Activated B cell treated with CpG ODN at 0.5 μM for 24 hours (primary cell): Measurements from ENCODE around the gene PLK5. TPM values are rescaled to one million over a fixed set of nuclear protein-coding genes. Genes with fewer than 3 reads are reported as not detected.

Experiments used
- ATAC-seq: fragments of 200-7000 bp; cut with Tn5 transposase; one replicate; pipeline ENCODE4 v1.10.0; 2021; ENCODE audit warnings: low read depth, mild to moderate bottlenecking, moderate library complexity
- CTCF ChIA-PET: fragments of 350-600 bp; sonication (Branson Sonifier 250); formaldehyde crosslinking; loops from one replicate; lab custom pipeline; 2021; ENCODE audit warnings: antibody characterized with exemption; lab: Charles Lee
- POLR2A ChIA-PET: fragments of 350-600 bp; sonication (Branson Sonifier 250); formaldehyde crosslinking; loops from one replicate; lab custom pipeline; 2021; ENCODE audit warnings: antibody characterized with exemption; lab: Charles Lee
- DNase-seq: peaks from one replicate; pipeline ENCODE4 v3.0.0; 2022
- H3K27ac Mint-ChIP-seq: one replicate; pipeline ENCODE4 v1.8.0; 2020; ENCODE audit warnings: mixed read lengths
- H3K27me3 Mint-ChIP-seq: one replicate; pipeline ENCODE4 v1.8.0; 2021; ENCODE audit warnings: mixed read lengths
- H3K36me3 Mint-ChIP-seq: one replicate; pipeline ENCODE4 v1.8.0; 2021; ENCODE audit warnings: low read depth, mixed read lengths
- H3K4me1 Mint-ChIP-seq: one replicate; pipeline ENCODE4 v1.8.0; 2021; ENCODE audit warnings: mixed read lengths
- H3K4me3 Mint-ChIP-seq: one replicate; pipeline ENCODE4 v1.8.0; 2020; ENCODE audit warnings: mild to moderate bottlenecking, mixed read lengths
- H3K9me3 Mint-ChIP-seq: one replicate; pipeline ENCODE4 v1.8.0; 2020; ENCODE audit warnings: mixed read lengths
- CTCF ChIP-seq: fragments of 200-600 bp; IDR thresholded peaks from one replicate; pipeline ENCODE4 v1.8.0; 2022; ENCODE audit warnings: antibody characterized with exemption, mild to moderate bottlenecking
- intact Hi-C: fragments of 100-400 bp; cut with micrococcal nuclease; formaldehyde crosslinking; loops from one replicate; pipeline ENCODE4 v1.15.1; 2024
- total RNA-seq: library from RNA; stranded (reverse); gene quantifications from 2 replicates; pipeline ENCODE4 v1.2.3, GENCODE V29; 2022

The PLK5 gene
- total RNA-seq, 1 donor from 2014 or later = not detected

- H3K36me3 Mint-ChIP-seq = no peaks in the 10 kb centered on the region
- H3K9me3 Mint-ChIP-seq = no peaks in the 10 kb centered on the region
- no peak overlapping the region for H3K27ac Mint-ChIP-seq
- H3K27me3 Mint-ChIP-seq = peaks cover 42% of the 10 kb centered on the region
- DNase-seq (no peak), ATAC-seq (no peak)
- intact Hi-C loops = loop anchor here (1.0 kb wide), 1 partner anchor 17 kb away; the partner anchor contains the start of gene PCSK4
- no peak for TF ChIP-seq CTCF
- no peak overlapping the region for H3K4me3 Mint-ChIP-seq
- peaks cover 9% of the 10 kb centered on the region for H3K4me1 Mint-ChIP-seq
- POLR2A ChIA-PET = interaction anchor here (0.5 kb wide), 1 partner anchor 293 kb away, joined by 11 read pairs; no protein-coding TSS in a partner anchor
- CTCF ChIA-PET = no interaction called here
Measured at GRCh38 chr19:1507192-1507660, 16.7 kb upstream of the PLK5 start.

- Mint-ChIP-seq H3K9me3 (no peaks in the 10 kb centered on the region), H3K27ac (peak overlapping the region; percentile 80), H3K4me1 (peaks cover 14% of the 10 kb centered on the region), H3K36me3 (no peaks in the 10 kb centered on the region), H3K4me3 (peak overlapping the region; percentile 80), H3K27me3 (peaks cover 39% of the 10 kb centered on the region)
- ChIA-PET CTCF (no interaction called here), POLR2A (interaction anchor here (0.7 kb wide), 1 partner anchor 125 kb away, joined by 3 read pairs; no protein-coding TSS in a partner anchor)
- intact Hi-C loops = loop anchor here (1.0 kb wide), 2 partner anchors 18 to 29 kb away; partner anchors contain the start of genes C19orf25 and PCSK4
- ATAC-seq (peak; percentile 89), DNase-seq (peak; percentile 72)
- no peak for TF ChIP-seq CTCF
Measured at GRCh38 chr19:1507763-1508506, 15.9 kb upstream of the PLK5 start.

- peaks cover 14% of the 10 kb centered on the region for H3K4me1 Mint-ChIP-seq
- no peak for ATAC-seq
- TF ChIP-seq CTCF = no peak
- peaks cover 37% of the 10 kb centered on the region for H3K27me3 Mint-ChIP-seq
- no peaks in the 10 kb centered on the region for H3K36me3 Mint-ChIP-seq
- ChIA-PET CTCF (no interaction called here), POLR2A (interaction anchor here (0.7 kb wide), 1 partner anchor 125 kb away, joined by 3 read pairs; no protein-coding TSS in a partner anchor)
- intact Hi-C loops = loop anchor here (1.0 kb wide), 1 partner anchor 29 kb away; the partner anchor contains the start of gene C19orf25
- no peak for DNase-seq
- no peaks in the 10 kb centered on the region for H3K9me3 Mint-ChIP-seq
- peak overlapping the region; percentile 36 for H3K4me3 Mint-ChIP-seq
- no peak overlapping the region for H3K27ac Mint-ChIP-seq
Measured at GRCh38 chr19:1508507-1508856, 15.4 kb upstream of the PLK5 start.

- TF ChIP-seq CTCF = no peak
- no peak overlapping the region for H3K4me3 Mint-ChIP-seq
- H3K36me3 Mint-ChIP-seq = no peaks in the 10 kb centered on the region
- no peaks in the 10 kb centered on the region for H3K9me3 Mint-ChIP-seq
- ChIA-PET CTCF (no interaction called here), POLR2A (no interaction called here)
- peaks cover 14% of the 10 kb centered on the region for H3K4me1 Mint-ChIP-seq
- peaks cover 36% of the 10 kb centered on the region for H3K27me3 Mint-ChIP-seq
- no peak overlapping the region for H3K27ac Mint-ChIP-seq
- DNase-seq (no peak), ATAC-seq (no peak)
- intact Hi-C loops = no loop called here
Measured at GRCh38 chr19:1509602-1510441, 14.1 kb upstream of the PLK5 start.

- no peak for TF ChIP-seq CTCF
- no peaks in the 10 kb centered on the region for H3K36me3 Mint-ChIP-seq
- CTCF ChIA-PET = no interaction called here
- ATAC-seq = no peak
- H3K4me1 Mint-ChIP-seq = peaks cover 14% of the 10 kb centered on the region
- no peak for DNase-seq
- intact Hi-C loops = no loop called here
- H3K27ac Mint-ChIP-seq = no peak overlapping the region
- POLR2A ChIA-PET = no interaction called here
- peaks cover 33% of the 10 kb centered on the region for H3K27me3 Mint-ChIP-seq
- H3K9me3 Mint-ChIP-seq = no peaks in the 10 kb centered on the region
- no peak overlapping the region for H3K4me3 Mint-ChIP-seq
Measured at GRCh38 chr19:1510442-1510806, 13.5 kb upstream of the PLK5 start.
